Mucosa of rectum (tissue), 2 donors: ENCODE results near the gene MRPS27.

Experiments
- H3K27ac ChIP-seq, 2 donors: one replicate each; pipeline ENCODE4 v1.7.0; 2013; ENCODE audit warnings: inconsistent platforms in 2 of 2, low read depth in 2 of 2, low read length in 2 of 2
- H3K27me3 ChIP-seq, 2 donors: one replicate each; pipeline ENCODE4 v1.7.0; 2013; ENCODE audit warnings: low read length in 2 of 2; ENCODE audit not compliant: control insufficient read depth in 2 of 2, insufficient read depth in 2 of 2
- H3K36me3 ChIP-seq, 2 donors: one replicate each; pipeline ENCODE4 v1.7.0; 2013; ENCODE audit warnings: low read length in 2 of 2; ENCODE audit not compliant: control insufficient read depth in 2 of 2, insufficient read depth in 2 of 2
- H3K4me1 ChIP-seq, 2 donors: one replicate each; pipeline ENCODE4 v1.7.0; 2013; ENCODE audit warnings: low read length in 2 of 2, mild to moderate bottlenecking in 1 of 2; ENCODE audit not compliant: control insufficient read depth in 2 of 2, insufficient read depth in 2 of 2
- H3K4me3 ChIP-seq, 2 donors: one replicate each; pipeline ENCODE4 v1.7.0; 2013; ENCODE audit warnings: low read length in 2 of 2
- H3K9ac ChIP-seq, 2 donors: one replicate each; pipeline ENCODE4 v1.7.0; 2013; ENCODE audit warnings: low read length in 2 of 2, low read depth in 1 of 2, mild to moderate bottlenecking in 1 of 2
- H3K9me3 ChIP-seq, 2 donors: one replicate each; pipeline ENCODE4 v1.7.0; 2013; ENCODE audit warnings: low read length in 2 of 2; ENCODE audit not compliant: control insufficient read depth in 2 of 2
- donor health status: healthy.
- donor health status: Normal muscosa, but diverticular disease.

The MRPS27 gene

DNA sequence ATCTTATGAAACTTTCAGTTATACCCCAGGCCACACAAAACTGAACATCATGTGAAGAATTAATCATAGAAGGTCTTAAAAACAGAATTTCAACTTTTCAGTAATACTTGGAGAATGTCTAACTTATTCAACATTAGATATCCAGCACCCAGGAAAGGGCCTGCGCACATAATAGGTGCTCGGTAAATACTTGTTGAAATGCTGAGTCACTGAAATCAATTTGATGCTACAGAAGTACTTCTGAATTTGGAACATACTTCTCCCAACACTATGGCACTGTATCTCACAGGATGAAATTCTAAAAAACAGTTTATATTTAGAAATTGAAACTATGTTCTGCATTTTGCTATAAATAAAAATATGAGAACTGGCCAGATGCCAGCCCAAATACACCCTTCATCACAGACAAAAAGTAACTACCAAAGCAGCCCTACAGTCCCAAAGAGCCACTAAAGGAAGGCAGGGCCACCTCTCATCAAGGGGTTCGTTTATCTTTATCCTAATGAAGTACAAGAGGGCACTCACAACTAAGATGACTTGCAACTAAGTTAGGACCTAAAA lies 26.5 kb downstream of the MRPS27 start:
- H3K4me1 ChIP-seq, result no peaks in the 10 kb centered on the region
- H3K9me3 ChIP-seq, result no peaks in the 10 kb centered on the region
- H3K36me3 ChIP-seq, result peaks cover 2 to 3% of the 10 kb centered on the region in 2 donors
- no peak overlapping the region for H3K9ac ChIP-seq
- H3K4me3 ChIP-seq, result no peak overlapping the region
- H3K27ac ChIP-seq, result no peak overlapping the region
- no peaks in the 10 kb centered on the region for H3K27me3 ChIP-seq

- Histone ChIP-seq H3K9me3 (no peaks in the 10 kb centered on the region), H3K27me3 (no peaks in the 10 kb centered on the region), H3K27ac (no peak overlapping the region), H3K4me1 (no peaks in the 10 kb centered on the region), H3K4me3 (no peak overlapping the region), H3K9ac (no peak overlapping the region), H3K36me3 (peaks cover 2 to 3% of the 10 kb centered on the region in 2 donors)
These were observed 27.6 kb downstream of the MRPS27 start for GRCh38 chr5:72292411-72292810.

DNA sequence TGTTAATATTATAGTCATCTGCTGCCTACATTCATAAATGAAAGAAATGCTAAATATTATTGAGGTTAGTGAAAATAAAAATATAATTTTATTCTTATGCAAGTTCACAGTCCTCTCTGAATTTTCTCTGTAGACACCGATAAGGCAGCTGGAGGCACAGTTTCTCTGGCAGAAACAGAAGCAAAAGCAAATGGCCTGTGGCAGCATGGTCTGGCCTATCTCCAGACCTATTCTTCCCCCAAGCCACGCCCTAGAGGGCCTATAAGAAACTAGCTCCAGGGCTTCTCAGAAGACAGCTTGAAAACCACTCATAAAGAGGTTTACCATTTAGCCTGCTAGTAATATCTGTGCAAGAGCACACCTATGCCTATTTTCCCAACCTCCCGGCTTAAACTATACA lies 28.4 kb downstream of the MRPS27 start:
- H3K9ac ChIP-seq, result no peak overlapping the region
- no peaks in the 10 kb centered on the region for H3K27me3 ChIP-seq
- no peaks in the 10 kb centered on the region for H3K4me1 ChIP-seq
- H3K36me3 ChIP-seq, result peaks cover 2 to 3% of the 10 kb centered on the region in 2 donors
- no peak overlapping the region for H3K4me3 ChIP-seq
- H3K27ac ChIP-seq, result no peak overlapping the region
- no peaks in the 10 kb centered on the region for H3K9me3 ChIP-seq

GRCh38 chr5:72290356-72291133 lies 29.5 kb downstream of the MRPS27 start:
- peaks cover 0 to 3% of the 10 kb centered on the region in 2 donors for H3K36me3 ChIP-seq
- no peak overlapping the region for H3K9ac ChIP-seq
- H3K27me3 ChIP-seq, result no peaks in the 10 kb centered on the region
- H3K4me3 ChIP-seq, result no peak overlapping the region
- no peaks in the 10 kb centered on the region for H3K4me1 ChIP-seq
- no peak overlapping the region for H3K27ac ChIP-seq
- no peaks in the 10 kb centered on the region for H3K9me3 ChIP-seq

GRCh38 chr5:72288924-72289323 lies 31.1 kb downstream of the MRPS27 start:
- H3K9me3 ChIP-seq, result no peaks in the 10 kb centered on the region
- no peak overlapping the region for H3K4me3 ChIP-seq
- no peaks in the 10 kb centered on the region for H3K27me3 ChIP-seq
- no peak overlapping the region for H3K27ac ChIP-seq
- H3K9ac ChIP-seq, result no peak overlapping the region
- peaks cover 0 to 3% of the 10 kb centered on the region in 2 donors for H3K36me3 ChIP-seq
- H3K4me1 ChIP-seq, result no peaks in the 10 kb centered on the region

DNA sequence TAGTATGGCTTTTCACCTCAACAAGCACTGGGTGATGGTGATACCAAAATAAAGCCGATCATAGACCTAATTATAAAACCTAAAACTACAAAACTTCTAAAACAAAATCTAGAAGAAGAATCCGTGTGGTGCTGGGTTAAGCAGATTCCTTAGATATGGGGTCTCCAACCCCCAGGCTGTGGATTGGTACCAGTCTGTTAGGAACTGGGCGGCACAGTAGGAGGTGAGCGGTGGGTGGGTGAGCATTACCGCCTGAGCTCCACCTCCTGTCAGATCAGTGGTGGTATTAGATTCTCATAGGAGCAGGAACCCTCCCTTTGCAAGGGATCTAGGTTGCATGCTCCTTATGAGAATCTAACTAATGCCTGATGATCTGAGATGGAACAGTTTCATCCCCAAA lies 33.2 kb downstream of the MRPS27 start:
- no peaks in the 10 kb centered on the region for H3K4me1 ChIP-seq
- no peak overlapping the region for H3K4me3 ChIP-seq
- H3K36me3 ChIP-seq, result peaks cover 0 to 3% of the 10 kb centered on the region in 2 donors
- no peak overlapping the region for H3K27ac ChIP-seq
- H3K27me3 ChIP-seq, result no peaks in the 10 kb centered on the region
- no peak overlapping the region for H3K9ac ChIP-seq
- H3K9me3 ChIP-seq, result no peaks in the 10 kb centered on the region

GRCh38 chr5:72285424-72285821 lies 34.6 kb downstream of the MRPS27 start:
- Histone ChIP-seq H3K27me3 (no peaks in the 10 kb centered on the region), H3K4me1 (no peaks in the 10 kb centered on the region), H3K36me3 (peaks cover 0 to 3% of the 10 kb centered on the region in 2 donors), H3K4me3 (no peak overlapping the region), H3K9me3 (no peaks in the 10 kb centered on the region), H3K27ac (no peak overlapping the region), H3K9ac (no peak overlapping the region)

- Histone ChIP-seq H3K27me3 (no peaks in the 10 kb centered on the region), H3K9ac (no peak overlapping the region), H3K36me3 (no peaks in the 10 kb centered on the region), H3K27ac (no peak overlapping the region), H3K9me3 (no peaks in the 10 kb centered on the region), H3K4me3 (no peak overlapping the region), H3K4me1 (no peaks in the 10 kb centered on the region)
These were observed 35.2 kb downstream of the MRPS27 start for GRCh38 chr5:72284559-72285423.

GRCh38 chr5:72283358-72283757 lies 36.7 kb downstream of the MRPS27 start:
- Histone ChIP-seq H3K27me3 (no peaks in the 10 kb centered on the region), H3K36me3 (no peaks in the 10 kb centered on the region), H3K9me3 (no peaks in the 10 kb centered on the region), H3K4me1 (no peaks in the 10 kb centered on the region), H3K4me3 (no peak overlapping the region), H3K27ac (no peak overlapping the region), H3K9ac (no peak overlapping the region)

DNA sequence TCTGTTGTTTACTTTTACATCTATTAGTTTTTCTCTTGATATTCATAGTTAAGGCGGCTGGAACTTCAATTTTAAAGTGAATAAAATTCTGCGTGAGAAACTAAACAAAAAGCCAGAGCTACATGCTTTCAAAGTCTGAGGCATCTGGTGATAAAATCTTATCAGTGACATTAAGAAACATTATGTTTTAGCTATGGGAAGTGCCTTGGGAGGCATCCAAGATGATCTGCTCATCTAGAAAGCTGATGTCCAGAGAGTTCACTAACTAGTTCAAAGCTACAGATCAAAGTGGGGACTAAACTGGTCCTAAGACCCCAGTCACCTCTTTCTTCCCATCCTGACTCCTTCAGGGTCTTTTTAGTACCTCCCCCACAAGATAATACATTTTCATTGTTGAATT lies 37.2 kb downstream of the MRPS27 start:
- Histone ChIP-seq H3K9ac (no peak overlapping the region), H3K27ac (no peak overlapping the region), H3K4me1 (no peaks in the 10 kb centered on the region)

More for the DNA sequence above, 37.2 kb downstream of the MRPS27 start:
- Histone ChIP-seq H3K4me3 (no peak overlapping the region), H3K9me3 (no peaks in the 10 kb centered on the region), H3K27me3 (no peaks in the 10 kb centered on the region), H3K36me3 (no peaks in the 10 kb centered on the region)
